ENCODE results near the gene LBR.
A peak's percentile ranks its signal among the peaks of the same experiment; 100 is the strongest.

LBR gene

GRCh38 chr1:225427235-225428067, at the start of gene LBR:
LBR (minus strand) TSS chr1:225428038; CDS start chr1:225424075, 3,963 bp downstream.
- in situ Hi-C loops (cut with HindIII; ENCODE audit: low pct_ligation_motif_present, low sequenced_read_pairs): no loop called here
- Histone ChIP-seq H3K27me3 (replicated peaks) (no peaks in the 10 kb centered on the region), H3K4me3 (ENCODE audit: low read depth, low read length) (peak within 1 kb of the TSS; percentile 83), H3K36me3 (replicated peaks) (no peaks in the 10 kb centered on the region), H3K27ac (peak within 1 kb of the TSS; percentile 61)
- no peak for DNase-seq
- no peak for TF ChIP-seq CTCF (IDR thresholded peaks at IDR 0.05; ENCODE audit: low read depth, low read length, missing control alignments)

GRCh38 chr1:225477296-225477911, 49.6 kb upstream of the LBR start:
- no peaks in the 10 kb centered on the region for H3K36me3 ChIP-seq (replicated peaks)
- DNase-seq: no peak
- in situ Hi-C loops (cut with HindIII; ENCODE audit: low pct_ligation_motif_present, low sequenced_read_pairs): no loop called here
- H3K4me3 ChIP-seq (ENCODE audit: low read depth, low read length): no peak overlapping the region
- TF ChIP-seq CTCF (IDR thresholded peaks at IDR 0.05; ENCODE audit: low read depth, low read length, missing control alignments): no peak
- H3K27me3 ChIP-seq (replicated peaks): no peaks in the 10 kb centered on the region
- no peak overlapping the region for H3K27ac ChIP-seq

- in situ Hi-C loops (cut with HindIII; ENCODE audit: low pct_ligation_motif_present, low sequenced_read_pairs): no loop called here
Measured at GRCh38 chr1:225476538-225476988, 48.7 kb upstream of the LBR start.

GRCh38 chr1:225476100-225476511, 48.3 kb upstream of the LBR start:
- no peak for TF ChIP-seq CTCF (IDR thresholded peaks at IDR 0.05; ENCODE audit: low read depth, low read length, missing control alignments)
- in situ Hi-C loops (cut with HindIII; ENCODE audit: low pct_ligation_motif_present, low sequenced_read_pairs): no loop called here

More at GRCh38 chr1:225476538-225476988, 48.7 kb upstream of the LBR start:
- DNase-seq: no peak
- no peak overlapping the region for H3K27ac ChIP-seq
- H3K4me3 ChIP-seq (ENCODE audit: low read depth, low read length): no peak overlapping the region
- no peak for TF ChIP-seq CTCF (IDR thresholded peaks at IDR 0.05; ENCODE audit: low read depth, low read length, missing control alignments)
- H3K36me3 ChIP-seq (replicated peaks): no peaks in the 10 kb centered on the region
- H3K27me3 ChIP-seq (replicated peaks): no peaks in the 10 kb centered on the region

GRCh38 chr1:225474986-225475820, 47.4 kb upstream of the LBR start:
- in situ Hi-C loops (cut with HindIII; ENCODE audit: low pct_ligation_motif_present, low sequenced_read_pairs): loop anchor here (25.0 kb wide), 1 partner anchor 512 kb away; the partner anchor contains the start of gene SDE2
- H3K4me3 ChIP-seq (ENCODE audit: low read depth, low read length): peak overlapping the region; percentile 24
- H3K36me3 ChIP-seq (replicated peaks): no peaks in the 10 kb centered on the region
- TF ChIP-seq CTCF (IDR thresholded peaks at IDR 0.05; ENCODE audit: low read depth, low read length, missing control alignments): peak; percentile 88
- no peak overlapping the region for H3K27ac ChIP-seq
- no peaks in the 10 kb centered on the region for H3K27me3 ChIP-seq (replicated peaks)
- peak; percentile 39 for DNase-seq

More at GRCh38 chr1:225476100-225476511, 48.3 kb upstream of the LBR start:
- no peaks in the 10 kb centered on the region for H3K36me3 ChIP-seq (replicated peaks)
- H3K27ac ChIP-seq: no peak overlapping the region
- no peak overlapping the region for H3K4me3 ChIP-seq (ENCODE audit: low read depth, low read length)
- DNase-seq: no peak
- no peaks in the 10 kb centered on the region for H3K27me3 ChIP-seq (replicated peaks)
